Right lung (tissue), 5 donors: Measurements from ENCODE around the gene FARP2. TPM values are rescaled to one million over a fixed set of nuclear protein-coding genes. Genes with fewer than 3 reads are reported as not detected.
A peak's percentile ranks its signal among the peaks of the same experiment; 100 is the strongest.
"Not testable (repeated sequence)": the region's sequence is repeated elsewhere in the genome, so short reads cannot be mapped to it uniquely, and the experiment has no call there.

Experiments used
- DNase-seq, 2 donors: peaks; one replicate each; pipeline ENCODE4 v3.0.0-alpha.2; 2013
- polyA plus RNA-seq, 5 donors: library from polyadenylated mRNA; unstranded; fragments of 120-200 nt; gene quantifications; one replicate each; pipeline versions ENCODE4 v1.2.1 to v1.2.3, GENCODE V29; 2013; ENCODE audit warnings: inconsistent platforms in 1 of 5, low replicate concordance in 1 of 5; ENCODE audit not compliant: insufficient read length in 5 of 5, insufficient read depth in 1 of 5

FARP2 gene
- polyA plus RNA-seq, 5 donors = 44.5 to 54.5 (median 50.0) TPM

DNA sequence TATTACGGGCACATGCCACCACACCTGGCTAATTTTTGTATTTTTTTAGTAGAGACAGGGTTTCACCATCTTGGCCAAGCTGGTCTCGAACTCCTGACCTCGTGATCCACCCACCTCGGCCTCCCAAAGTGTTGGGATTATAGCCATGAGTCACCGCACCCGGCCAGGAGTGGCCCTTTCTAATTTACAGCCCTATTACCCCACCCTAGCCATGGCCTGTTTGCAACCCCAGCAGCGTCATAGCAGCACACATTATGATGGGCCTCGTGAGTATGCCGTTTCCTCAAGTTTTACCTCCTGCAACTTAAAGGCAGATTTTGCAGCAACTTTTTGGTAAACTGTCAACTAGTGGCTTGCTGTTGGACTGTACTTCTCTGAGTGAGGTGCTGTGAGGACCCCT is 97.8 kb downstream of the FARP2 start:
- DNase-seq = not testable (repeated sequence)

DNA sequence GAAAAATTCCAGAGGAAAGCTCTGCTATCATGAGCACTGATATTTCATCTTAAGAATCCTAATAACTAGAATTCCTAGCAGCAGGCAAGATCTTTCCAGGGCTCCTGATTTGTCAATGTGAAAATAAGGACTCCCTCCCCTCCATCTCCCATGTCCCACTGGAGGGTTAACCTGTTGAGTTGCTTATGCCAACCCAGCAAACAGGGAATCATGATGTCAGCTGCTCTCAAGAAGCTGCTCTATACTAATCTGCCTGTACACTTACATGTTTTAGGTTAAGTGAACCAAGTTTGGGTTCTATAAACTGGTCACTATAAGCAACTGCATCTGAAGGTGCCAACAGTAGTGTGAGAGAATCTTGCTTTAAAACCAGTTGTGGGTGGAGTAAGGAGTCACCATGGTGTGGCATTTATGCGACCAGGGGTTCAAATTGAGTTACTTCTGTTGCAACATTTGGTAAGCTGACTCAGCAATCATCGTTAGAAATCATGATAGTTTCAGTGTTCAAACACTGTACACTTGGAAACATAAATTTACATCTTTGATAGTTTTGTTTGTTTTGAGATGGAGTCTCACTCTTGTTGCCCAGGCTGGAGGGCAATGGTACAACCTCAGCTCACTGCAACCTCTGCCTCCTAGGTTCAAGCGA is 98.9 kb downstream of the FARP2 start:
- DNase-seq = no peak

DNA sequence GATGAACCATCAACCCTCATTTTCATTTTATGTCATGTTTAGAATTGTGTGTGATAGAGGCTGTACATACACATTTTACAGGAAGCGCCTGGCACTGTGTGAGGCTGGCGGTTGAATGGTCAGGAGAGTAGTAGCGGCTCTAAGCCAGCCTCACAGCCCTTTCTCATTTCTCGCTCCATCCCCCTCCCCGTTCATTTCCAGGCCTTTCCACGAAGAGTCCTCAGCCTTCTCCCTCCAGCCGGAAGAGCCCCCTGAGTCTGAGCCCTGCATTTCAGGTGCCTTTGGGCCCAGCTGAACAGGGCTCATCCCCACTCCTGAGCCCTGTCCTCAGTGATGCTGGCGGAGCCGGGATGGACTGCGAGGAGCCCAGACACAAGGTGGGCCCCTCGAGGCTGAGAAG is 100.5 kb downstream of the FARP2 start:
- no peak for DNase-seq

DNA sequence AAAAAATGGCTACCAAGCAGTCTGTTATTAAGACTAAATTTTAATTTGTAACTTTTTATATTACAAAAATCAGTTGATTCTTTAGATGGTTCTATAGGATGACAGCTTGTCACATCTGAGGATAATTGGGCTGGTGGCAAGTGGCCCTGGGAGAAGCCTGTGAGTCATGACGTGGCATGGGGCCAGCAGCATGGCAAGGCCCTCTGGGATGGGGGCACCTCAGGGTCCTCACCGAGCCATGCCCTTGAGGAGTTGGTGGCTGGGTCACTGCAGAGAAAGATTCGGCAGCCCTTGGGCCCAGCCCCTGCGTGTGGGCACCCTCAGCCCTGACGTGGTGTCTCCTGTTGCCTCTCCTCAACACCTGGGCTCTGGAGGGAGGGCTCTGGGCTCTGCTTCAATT is 102.6 kb downstream of the FARP2 start:
- DNase-seq = no peak

DNA sequence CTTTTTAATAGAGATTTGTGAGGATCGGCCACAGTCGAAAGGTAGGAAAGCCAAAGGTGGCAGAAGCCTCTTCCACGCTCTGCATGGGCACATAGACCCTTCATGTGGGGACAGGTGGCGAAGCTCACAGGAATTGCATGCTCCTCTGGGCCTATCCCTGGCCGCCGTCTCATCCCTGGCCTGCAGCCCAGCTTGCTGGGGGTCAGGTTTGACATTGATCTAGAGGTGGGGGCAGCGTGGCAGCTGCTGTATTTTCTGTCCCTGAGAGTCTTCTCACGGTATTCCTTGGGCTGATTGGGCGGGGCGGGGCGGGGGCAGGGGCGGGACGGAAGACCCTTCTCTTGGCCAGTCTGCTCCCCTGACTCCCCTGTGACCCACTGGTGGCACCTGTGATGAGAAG is 103.4 kb downstream of the FARP2 start:
- DNase-seq = no peak

DNA sequence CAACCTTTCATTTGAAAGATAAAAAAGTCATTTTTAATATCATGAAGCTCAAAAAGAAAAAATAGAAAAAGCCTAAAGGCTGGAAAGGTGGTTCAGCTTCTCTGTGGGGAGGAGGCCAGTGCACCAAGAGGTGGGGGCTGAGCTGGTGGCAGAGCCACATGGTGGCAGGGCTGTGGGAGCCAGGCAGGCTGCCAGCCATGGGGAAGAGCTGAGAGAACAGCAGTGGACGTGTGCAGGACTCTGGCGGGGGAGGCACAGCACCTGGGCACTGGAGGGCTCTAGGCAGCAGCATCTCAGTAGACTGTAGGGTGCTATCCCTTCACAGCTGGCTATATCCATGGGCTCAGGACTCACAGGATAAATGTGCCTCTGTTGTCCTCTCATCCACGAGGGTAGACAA is 104.5 kb downstream of the FARP2 start:
- DNase-seq = no peak

DNA sequence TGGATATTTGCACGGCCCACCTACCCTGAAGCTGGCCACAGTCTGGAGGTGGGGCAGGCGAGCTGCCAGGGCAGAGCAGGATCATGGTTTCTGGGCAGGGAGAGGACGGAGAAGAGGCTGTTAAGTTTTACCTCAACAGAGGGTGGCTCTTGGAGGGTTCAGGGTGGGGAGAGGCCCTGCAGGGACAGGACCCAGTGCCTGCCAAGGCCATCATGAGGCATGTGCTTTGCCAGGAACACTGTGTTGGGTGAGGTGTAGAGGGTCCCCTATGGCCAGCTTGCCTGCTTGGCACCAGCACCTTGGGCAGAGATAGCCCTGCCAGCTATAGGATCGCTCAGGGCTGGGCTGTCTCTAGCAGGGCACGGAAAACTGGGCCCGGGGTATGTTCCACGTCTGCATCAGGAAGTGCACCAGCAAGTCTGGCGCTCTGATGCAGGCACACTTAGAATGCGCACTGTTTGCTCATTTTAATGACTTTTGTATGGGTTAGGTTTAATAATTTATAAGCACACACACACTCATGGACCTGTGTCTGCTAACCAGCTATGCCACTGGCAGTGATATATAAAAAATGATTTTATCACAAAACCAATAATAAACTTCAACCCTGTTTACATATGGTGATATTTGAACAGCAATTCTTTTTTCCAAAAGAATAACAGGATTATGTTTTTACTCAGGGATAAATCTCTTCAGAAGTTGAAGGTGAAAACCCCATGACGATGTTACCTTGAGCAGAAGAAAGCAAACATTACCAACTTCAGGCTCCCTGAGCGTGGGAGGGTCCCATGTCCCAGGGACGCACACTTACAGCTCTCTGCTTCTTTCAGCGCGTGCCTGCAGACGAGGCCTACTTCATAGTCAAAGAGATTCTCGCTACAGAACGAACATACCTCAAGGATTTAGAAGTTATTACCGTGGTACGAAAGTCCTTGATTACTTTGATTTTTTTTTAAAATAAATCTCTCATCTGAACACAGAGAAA is 105.9 kb downstream of the FARP2 start:
- peak in 1 of 2 donors; percentile 17 for DNase-seq

DNA sequence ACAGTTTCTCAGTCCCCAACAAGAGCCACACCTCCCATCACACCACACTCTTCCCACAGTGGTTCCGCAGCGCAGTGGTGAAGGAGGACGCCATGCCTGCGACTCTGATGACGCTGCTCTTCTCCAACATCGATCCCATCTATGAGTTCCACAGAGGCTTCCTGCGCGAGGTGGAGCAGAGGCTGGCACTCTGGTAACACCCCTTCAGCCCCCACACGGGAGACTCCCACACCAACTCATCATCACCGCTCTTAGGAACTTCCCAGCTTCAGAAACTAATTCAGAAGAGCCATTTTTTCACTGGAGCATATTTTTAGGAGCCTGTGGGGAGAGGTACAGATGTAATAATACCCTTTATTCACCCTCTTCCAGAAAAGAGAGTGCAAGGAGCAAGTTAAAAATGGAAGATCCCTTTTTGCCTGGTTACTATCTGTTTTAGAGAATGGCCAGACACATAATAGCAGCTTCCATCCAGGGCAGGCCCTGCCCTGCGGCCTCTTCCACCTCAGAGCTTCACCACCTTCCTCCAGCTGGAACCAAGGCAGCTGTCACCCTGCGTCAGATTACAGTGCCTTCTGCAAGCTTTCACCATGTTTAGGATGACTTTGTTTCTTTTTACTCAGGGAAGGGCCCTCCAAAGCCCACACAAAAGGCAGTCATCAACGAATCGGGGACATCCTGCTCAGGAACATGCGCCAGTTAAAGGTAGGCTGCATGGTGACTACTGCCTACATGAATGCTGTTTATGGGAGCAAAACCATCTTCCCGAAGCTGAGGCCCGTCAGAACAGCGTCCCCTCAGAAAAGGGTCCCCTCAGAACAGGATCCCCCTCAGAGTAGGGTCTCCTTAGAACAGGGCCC is 107.4 kb downstream of the FARP2 start:
- no peak for DNase-seq

DNA sequence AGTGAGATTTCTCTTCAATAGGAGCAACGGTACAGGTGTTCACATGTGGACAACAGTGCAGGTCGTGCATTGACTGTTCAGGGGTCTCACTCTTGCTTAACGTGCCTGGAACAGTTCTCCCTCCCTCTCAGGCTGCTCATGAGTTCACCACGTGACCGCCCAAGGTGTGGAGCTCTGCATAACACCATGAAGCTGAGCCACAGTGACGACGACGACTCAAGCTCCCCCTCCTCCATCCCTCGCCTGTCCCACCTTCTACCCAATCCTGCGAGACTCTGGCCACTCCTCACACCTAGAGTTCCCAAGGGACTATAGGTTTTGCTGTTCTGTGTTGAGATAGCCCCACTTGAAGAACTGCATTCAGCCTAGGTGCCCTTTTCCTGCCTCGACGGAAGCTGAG is 109.5 kb downstream of the FARP2 start:
- no peak for DNase-seq

DNA sequence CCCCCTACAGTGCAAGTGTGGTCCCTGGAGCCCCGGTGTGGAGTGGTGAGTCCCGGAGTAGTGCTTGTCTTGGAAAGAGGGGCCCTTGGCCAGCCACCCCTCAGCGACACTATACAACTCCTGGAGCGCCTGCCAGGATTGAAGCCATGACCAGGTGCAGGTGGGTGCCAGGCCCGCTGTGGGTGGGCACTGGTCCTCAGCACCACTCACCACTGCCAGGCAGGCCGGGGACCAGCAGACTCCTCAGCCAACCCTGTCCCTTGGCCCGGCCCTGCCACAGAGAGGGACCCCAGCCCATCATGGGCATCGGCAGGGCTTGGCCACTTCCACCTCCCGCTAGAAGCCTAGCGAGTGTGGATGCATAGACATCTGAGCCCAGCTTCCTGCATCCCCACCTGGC is 110.1 kb downstream of the FARP2 start:
- no peak for DNase-seq

DNA sequence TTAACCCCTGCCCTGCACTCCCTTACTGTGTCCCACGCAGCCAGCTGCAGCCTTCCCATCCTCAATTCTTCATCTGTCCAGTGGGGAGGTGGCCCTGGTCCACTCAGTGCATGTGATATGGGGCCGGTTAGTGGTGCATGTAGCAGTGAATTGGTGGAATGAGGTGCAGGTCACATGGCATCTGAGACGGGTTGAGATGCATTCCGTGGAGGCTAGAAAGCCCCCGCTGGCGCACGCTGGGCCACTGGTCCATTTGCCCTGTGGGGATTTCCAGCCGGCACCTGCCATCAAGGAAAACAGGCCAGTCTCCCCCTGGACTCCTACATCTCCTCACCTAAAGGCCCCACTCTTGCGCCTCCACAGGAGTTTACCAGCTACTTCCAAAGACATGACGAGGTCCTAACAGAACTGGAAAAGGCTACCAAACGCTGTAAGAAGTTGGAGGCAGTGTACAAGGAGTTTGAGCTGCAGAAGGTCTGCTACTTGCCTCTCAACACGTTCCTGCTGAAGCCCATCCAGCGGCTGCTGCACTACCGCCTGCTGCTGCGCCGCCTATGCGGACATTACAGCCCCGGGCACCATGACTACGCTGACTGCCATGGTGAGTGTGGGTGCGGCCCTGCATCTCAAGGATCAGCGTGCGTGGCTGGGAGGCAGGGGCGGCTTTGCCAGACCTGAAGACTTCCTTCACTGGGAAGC is 111.8 kb downstream of the FARP2 start:
- DNase-seq = no peak

DNA sequence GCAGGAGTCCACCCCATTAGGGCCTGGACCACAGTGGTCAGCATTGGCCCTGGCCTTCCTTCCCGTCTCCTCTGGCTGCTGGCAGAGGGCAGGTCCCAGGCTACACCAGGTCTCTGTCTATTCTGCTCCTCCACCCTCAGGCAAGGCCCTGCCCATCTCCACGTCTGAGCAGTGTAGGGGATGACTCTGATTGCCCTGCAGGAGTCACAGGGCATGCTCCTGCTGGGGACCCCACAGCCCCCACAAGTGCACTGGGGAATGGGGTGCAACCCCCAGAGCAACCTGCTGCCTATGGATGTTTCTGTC is 112.3 kb downstream of the FARP2 start:
- DNase-seq = no peak

DNA sequence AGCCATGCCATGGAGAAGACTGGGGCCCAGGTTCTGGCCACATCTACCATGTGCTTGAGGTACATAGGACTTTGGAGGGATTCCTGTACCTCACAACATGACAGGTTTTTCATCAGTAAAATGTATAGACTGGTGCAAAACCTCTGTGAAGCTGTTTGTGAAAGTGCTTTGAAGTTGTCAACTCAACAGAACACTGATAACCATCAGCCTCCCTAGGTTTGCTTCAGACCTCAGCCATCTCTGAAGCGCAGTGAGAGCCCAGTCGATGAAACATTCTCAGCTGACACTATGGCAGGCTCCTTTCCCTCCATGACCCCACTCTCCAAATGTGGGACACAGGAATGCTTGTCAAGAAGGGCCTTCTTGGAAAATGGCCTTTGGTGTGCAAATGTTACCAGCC is 113.7 kb downstream of the FARP2 start:
- no peak for DNase-seq

DNA sequence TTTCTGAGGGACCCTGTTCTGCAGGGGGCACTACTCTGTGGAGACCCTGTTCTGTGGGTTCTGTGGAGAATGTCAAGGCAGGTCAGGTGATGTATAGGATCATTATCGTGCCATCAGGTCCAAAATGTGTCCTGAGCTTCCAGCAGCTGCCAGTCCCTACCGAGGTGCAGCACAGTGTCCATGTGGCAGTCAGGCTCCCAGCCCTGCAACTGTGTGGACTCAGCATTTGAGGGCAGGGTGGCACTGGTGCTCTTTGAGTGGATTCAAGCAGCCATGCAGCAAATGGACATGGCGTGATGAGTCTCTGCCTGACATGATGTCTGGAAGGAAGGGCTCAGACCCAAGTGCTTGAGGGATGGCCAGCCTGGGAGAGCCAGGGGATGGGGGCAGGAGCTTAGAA is 117.3 kb downstream of the FARP2 start:
- DNase-seq = no peak

DNA sequence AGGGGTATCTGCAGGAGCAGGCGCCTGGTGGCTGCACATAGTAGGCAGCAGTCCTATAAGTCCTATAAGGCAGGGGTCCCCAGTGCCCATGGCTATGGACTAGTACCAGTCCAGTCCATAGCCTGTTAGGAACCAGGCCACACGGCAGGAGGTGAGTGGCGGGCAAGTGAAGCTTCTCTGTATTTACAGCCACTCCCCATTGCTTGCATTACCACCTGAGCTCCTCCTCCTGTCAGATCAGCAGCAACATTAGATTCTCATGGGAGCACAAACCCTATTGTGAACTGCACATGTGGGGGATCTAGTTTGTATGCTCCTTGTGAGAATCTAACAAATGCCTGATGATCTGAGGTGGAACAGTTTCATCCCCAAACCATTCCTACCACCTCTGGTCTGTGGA is 119.2 kb downstream of the FARP2 start:
- no peak for DNase-seq

DNA sequence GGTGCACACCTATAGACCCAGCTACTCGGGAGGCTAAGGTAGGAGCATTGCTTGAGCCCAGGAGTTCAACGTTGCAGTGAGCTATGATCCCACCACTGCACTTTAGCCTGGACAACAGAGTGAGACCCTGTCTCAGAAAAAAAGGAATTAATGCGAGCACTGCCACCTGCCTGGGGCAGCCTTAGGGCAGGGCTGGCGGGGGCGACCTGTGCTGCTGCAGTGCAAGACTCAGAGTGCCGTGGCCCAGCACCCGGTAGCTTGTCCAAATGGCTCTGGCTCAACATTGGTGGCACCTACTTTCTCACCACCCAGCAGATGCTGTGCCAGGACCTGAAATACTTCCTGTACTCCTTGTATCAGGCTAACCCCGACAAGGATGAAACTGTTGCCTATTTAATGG is 122.1 kb downstream of the FARP2 start:
- DNase-seq = no peak

DNA sequence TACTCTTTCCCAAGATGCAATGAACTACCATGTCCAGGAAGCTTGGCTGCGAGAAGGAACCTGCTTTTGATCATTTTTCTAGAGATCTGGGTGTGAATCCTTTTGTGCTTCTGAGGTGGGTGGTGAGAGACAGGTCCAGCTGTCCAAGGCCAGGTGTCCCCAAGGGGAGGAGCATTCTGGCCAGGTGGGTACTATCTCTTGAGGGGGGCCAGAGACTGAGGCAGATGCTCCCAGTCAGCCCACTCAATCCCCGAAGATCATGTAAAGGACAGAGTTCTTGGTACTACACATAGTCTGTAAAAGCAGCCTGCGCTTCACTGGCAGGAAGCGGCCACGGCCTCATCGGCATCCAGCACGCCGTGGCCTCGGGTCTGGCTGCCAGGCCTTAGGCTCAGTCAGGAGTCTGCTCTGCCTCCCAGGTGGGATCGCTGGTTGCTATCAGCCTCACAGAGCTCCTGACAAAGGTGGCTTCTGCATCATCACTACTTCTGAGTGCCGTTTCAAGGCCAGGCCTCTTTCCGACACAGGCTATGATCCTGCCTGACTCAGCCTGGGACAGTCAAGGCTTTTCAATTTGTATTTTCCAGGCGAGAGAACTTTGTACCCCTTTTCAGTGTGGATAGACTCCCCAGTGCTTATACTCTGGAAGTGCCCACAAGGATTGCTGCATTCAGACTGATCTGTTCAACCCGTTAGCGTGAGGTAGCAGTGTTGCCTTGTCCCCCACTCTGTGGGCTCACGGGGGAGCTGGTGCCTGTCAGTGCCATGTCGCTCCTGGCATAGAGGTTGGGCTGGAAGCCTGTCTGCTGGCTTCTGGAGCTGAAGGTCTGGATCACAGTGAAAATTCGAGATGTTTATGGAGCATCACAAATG is 123.2 kb downstream of the FARP2 start:
- no peak for DNase-seq

DNA sequence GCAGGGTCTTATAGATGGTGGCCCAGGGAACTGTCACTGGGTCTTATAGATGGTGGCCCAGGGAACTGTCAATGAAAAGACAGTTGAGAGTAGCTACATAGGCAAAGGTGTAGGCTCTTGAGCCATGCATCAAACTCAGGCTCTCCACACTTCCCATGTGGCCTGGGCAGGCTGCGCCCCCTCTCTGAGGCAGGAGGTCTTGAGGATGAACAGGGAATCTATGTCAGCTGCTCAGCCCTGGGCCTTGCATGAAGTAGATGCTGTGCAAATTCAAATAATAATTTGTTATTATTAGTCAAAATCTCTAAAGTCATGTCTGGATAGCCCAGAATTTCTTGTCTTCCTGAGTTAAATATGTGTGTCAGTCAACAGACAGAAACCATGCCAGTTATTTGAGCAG is 125.6 kb downstream of the FARP2 start:
- no peak for DNase-seq

DNA sequence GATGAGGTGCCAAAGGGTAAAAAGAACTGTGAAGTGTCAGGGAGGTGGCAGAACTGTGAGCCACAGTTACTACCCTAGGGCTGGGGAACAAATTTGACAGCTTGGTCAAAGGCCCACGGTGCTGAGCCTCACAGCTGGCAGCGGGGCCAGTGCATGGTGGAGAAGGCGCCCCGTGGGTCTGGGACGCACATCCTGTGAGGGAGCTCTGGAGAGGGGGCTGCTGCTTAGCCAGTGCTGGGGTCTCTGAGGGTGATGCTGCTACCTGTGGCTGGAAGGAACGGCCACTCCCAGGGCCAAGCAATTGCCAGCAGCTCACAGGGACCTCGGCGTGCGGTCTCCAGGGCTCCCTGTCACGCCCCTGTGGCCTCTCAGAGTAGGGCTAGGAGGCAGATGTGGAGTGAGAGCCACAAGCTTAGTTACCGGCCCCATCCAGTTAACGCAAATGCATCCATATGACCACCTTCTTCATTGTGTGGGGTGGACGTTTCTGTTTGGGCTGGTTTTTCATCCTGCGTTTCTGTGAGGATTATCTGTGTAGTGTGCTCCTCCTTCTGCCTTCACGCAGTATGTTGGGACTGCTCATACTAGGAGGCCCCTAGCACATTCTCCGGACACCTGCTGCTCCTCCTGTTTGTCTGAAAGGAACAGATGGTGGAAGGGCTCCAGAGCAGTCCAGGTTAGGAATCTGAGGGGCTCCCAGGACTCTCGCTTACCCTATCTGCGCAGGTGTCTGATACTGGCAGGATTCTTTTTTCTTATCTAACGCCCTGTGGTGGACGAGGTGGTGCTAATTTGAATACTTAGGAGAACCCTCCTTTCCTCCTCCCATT is 126.3 kb downstream of the FARP2 start:
- DNase-seq = no peak

DNA sequence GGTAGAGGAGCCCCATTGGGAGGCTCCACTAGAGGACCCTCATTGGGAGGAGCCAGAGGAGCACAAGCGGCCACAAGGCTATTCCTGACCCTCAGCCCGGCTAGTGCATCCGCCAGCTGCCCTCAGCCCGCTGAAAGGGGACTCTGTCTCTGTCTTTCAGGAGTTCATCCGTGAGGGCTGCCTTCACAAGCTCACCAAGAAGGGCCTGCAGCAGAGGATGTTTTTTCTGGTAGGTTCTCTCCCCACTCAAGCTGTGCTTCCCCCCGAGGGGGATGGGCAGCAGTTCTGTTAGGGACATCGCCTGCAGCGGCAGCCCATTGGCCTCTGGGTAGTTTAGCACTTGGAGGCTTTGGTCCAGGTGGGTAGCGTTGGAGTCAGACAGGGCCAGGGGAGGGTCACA is 127.2 kb downstream of the FARP2 start:
- DNase-seq = no peak
